ENCODE data around the gene SLC26A9.

Gene SLC26A9

DNA sequence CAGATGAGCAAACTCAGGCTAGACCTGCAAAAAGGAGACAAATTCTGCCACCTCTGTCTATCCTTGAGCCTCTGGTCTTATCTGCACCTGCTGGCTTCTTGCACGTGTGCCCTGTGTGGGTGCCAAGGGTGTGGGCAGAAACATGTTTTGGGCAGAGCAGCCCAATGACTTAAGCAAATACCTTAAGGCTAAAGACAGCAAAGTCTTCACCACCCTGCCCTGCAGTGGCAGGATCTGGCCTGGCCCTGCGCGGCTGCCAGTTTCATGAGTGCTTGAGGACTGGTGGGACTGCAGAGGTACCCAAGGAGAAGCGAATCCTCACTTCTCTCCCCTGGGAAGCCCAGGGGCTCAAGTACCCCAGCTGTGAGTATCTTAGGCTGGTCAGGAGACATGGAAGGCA lies 3.8 kb upstream of the SLC26A9 start:
- Mint-ChIP-seq H3K9me3 (no peaks in the 10 kb centered on the region), H3K27ac (no peak overlapping the region), H3K36me3 (ENCODE audit: low read depth) (no peaks in the 10 kb centered on the region), H3K27me3 (ENCODE audit: low read depth) (peaks cover 25% of the 10 kb centered on the region), H3K4me1 (ENCODE audit: low read depth) (no peaks in the 10 kb centered on the region), H3K4me3 (no peak overlapping the region)

DNA sequence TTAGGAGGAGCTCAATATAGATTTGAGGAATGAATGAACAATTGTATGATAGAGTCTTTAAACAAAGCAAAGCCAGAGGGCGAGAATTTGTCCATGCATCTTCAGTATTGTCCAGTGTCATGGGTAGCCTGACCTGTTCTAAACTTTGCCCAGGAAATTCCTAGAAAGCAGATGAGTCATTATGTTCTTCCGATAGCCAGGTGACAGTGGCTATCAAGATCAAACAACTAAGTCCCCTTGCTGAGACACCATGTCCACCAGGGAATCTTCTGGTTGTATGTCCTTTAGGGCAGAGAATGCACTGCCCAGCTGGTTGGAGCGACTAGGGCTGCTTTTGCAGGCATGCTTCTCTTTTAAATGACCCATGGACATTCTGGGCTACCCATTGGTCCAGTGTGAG lies 1.8 kb upstream of the SLC26A9 start:
- Mint-ChIP-seq H3K27me3 (ENCODE audit: low read depth) (peaks cover 37% of the 10 kb centered on the region), H3K9me3 (no peaks in the 10 kb centered on the region), H3K4me3 (no peak overlapping the region), H3K36me3 (ENCODE audit: low read depth) (no peaks in the 10 kb centered on the region), H3K4me1 (ENCODE audit: low read depth) (no peaks in the 10 kb centered on the region), H3K27ac (no peak overlapping the region)

DNA sequence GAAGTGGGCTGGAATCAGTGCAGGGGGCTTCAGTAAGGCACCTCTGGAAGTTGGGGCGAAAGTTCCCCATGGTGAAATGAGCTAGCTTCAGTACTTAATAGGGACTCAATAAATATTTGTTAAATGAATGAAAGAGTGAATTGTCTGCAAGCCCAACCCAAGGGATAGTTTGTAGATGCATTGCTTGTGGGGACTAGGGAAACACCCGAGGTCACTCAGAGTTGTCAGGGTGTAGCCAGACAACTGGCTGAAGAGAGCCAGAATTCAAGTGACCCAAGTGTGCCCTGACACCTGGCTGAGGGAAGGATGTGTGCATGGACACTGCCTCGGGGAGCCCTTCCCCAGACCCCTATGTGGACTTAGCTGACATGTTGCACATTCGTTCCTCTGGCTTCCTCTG lies 1.3 kb upstream of the SLC26A9 start:
- Mint-ChIP-seq H3K4me1 (ENCODE audit: low read depth) (no peaks in the 10 kb centered on the region), H3K27me3 (ENCODE audit: low read depth) (peaks cover 37% of the 10 kb centered on the region), H3K4me3 (no peak overlapping the region), H3K27ac (no peak overlapping the region), H3K9me3 (no peaks in the 10 kb centered on the region), H3K36me3 (ENCODE audit: low read depth) (no peaks in the 10 kb centered on the region)

DNA sequence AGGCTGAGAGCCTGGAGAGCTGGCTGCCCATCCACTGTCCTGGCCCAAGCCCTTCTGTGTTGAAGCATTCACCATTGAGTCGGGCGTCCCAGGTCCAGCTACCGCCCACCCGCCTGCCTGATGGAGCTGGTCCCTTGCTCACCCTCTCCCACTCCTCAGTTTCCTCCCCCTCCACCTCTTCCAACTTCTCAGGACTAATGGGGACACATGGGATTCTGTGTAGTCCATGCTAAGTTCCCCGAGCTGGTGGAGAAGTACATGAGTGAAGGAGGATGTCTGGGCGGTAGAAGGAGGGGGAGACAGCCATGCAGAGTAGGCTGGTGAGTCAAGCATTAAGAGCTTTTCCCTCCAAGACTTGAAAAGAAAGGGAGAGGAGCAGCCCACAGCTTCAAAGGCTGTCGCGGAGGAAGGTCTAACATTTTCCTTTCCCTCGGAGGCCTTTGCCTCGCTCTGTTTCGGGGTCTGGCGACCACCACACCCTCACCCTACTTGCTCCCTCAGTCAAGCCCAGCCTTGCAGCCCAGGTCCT lies 561 bp downstream of the SLC26A9 start:
- no peaks in the 10 kb centered on the region for H3K36me3 Mint-ChIP-seq (ENCODE audit: low read depth)
- H3K4me1 Mint-ChIP-seq (ENCODE audit: low read depth), result no peaks in the 10 kb centered on the region
- H3K9me3 Mint-ChIP-seq, result no peaks in the 10 kb centered on the region
- H3K4me3 Mint-ChIP-seq, result no peak overlapping the region
- H3K27me3 Mint-ChIP-seq (ENCODE audit: low read depth), result peaks cover 49% of the 10 kb centered on the region
- no peak overlapping the region for H3K27ac Mint-ChIP-seq

DNA sequence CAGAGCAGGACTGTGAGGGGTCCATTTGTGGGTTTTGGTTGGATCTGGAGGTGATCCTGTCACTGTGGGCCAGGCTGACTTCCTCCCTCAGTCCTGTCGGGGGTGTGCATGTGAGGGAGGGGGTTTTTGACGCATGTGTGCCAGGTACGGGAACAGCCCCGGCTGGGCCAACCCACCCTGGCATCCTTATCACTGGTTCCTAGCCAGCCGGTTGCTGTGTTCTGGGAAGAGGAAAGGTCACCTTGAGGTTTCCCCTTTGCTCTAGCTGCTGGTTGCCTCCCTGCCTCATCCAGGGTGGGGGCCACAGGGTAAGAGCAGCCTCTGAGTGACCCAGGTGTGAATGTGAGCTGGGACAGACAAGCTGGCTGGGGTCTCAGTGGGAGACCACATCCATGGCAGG lies 2.5 kb downstream of the SLC26A9 start:
- H3K4me3 Mint-ChIP-seq, result no peak overlapping the region
- peaks cover 43% of the 10 kb centered on the region for H3K27me3 Mint-ChIP-seq (ENCODE audit: low read depth)
- no peaks in the 10 kb centered on the region for H3K4me1 Mint-ChIP-seq (ENCODE audit: low read depth)
- no peaks in the 10 kb centered on the region for H3K36me3 Mint-ChIP-seq (ENCODE audit: low read depth)
- no peak overlapping the region for H3K27ac Mint-ChIP-seq
- no peaks in the 10 kb centered on the region for H3K9me3 Mint-ChIP-seq

DNA sequence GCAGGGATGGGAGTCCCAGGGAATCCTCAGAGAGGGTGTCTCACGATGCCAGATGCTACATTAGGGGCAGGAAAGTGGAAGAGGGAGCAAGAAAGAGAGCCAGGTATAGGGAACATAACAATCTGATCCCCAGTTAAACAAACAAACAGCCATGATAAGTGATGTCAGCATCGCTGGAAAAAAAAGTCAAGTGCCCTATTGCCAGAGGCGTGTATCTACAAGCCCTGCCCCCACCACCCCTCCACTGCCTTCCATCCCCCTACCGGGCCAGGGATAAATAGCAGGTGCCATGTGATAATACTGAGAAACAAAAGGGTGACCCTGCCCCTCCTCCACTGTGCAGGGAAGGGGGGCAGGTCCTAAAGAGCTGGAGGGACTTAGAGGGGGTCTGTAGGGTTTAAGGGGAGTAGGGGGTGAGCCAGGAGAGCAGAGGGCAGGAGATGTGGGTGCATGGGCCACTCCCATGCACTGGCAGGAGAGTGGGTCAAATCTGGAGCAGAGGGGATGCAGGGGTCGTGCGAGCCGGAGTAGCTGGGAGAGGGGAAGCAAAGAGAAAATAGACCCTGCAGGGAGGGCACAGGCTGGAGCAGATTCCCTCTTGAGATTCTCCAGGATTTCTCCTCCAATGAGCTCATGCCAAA lies 3.4 kb downstream of the SLC26A9 start:
- Mint-ChIP-seq H3K4me1 (ENCODE audit: low read depth) (no peaks in the 10 kb centered on the region), H3K27ac (no peak overlapping the region), H3K4me3 (no peak overlapping the region), H3K27me3 (ENCODE audit: low read depth) (peaks cover 42% of the 10 kb centered on the region), H3K36me3 (ENCODE audit: low read depth) (no peaks in the 10 kb centered on the region), H3K9me3 (no peaks in the 10 kb centered on the region)

DNA sequence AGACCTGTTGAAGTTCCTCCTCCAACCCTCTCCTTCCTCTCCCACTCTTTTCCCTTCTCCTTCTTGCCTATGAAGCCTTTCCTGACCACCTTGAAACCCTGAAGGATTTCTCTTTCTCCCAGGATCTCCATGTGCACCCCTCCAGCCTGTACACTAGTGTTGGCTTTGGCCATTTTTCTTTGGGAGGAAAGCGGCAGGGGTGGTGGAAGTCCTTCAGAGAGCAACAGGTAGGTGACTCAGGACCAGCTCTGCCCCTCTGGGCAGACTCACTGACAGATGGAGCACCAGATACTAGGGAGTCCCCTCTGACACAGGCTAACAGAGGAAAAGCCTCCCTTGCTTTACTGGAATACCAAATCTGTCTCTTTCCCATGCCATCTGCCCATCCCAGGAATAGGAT lies 4.6 kb downstream of the SLC26A9 start:
- peaks cover 37% of the 10 kb centered on the region for H3K27me3 Mint-ChIP-seq (ENCODE audit: low read depth)
- no peaks in the 10 kb centered on the region for H3K4me1 Mint-ChIP-seq (ENCODE audit: low read depth)
- H3K9me3 Mint-ChIP-seq, result no peaks in the 10 kb centered on the region
- H3K27ac Mint-ChIP-seq, result no peak overlapping the region
- no peaks in the 10 kb centered on the region for H3K36me3 Mint-ChIP-seq (ENCODE audit: low read depth)
- H3K4me3 Mint-ChIP-seq, result no peak overlapping the region

DNA sequence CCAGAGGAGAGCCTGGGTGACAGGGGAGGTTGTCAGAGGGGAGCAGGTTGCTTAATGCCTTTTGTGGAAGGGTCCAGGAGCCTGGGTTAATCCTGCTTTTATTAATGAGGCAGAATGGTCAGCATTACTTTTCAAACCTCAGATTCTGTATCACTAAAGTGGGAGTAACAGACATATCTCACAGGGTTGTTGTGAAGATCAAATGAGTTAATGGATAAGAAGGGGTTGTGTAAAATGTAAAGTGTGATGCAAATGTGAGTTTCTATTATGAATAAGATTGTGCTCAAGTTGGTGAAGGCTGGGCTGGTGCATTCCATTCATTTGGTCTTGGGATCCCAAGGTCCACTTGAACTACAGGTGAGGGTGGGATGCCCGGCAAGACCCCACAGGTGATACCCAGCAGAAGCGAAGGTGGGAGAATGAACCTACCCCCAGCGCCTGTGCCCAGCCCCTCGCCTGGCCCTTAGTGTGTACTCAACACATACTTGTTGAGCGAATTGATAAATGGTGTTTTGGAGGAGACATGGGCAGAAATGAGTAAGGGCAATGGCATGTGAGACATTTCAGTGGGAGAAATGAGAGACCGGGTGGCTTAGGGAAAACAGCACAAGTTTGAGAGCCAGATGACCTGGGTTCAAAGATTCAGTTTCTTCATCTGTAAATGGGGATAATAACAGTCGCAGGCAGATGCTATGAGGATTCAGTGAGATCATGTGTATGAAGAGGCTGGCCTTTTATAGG lies 6.2 kb downstream of the SLC26A9 start:
- Mint-ChIP-seq H3K27ac (no peak overlapping the region), H3K36me3 (ENCODE audit: low read depth) (no peaks in the 10 kb centered on the region), H3K4me3 (no peak overlapping the region), H3K27me3 (ENCODE audit: low read depth) (peaks cover 37% of the 10 kb centered on the region), H3K4me1 (ENCODE audit: low read depth) (no peaks in the 10 kb centered on the region), H3K9me3 (no peaks in the 10 kb centered on the region)

DNA sequence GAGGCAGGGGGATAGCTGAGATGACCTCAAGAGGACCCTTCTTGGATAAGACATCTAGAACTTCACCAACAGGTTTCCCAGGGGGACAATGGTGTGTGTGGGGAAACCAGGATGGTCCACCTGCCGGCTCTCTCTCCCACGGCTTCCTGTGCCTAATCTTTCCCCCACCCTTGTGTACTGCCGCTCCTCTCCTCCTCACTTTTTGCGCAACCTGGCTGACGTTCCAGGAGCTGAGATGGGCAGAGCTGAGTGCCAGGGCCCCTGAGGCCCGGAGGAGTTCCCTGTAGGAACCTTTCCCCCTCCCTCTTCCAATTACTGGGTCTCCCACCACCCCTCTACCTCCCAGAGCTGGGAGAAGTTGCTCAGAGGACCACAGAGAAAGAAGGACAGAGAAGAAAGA lies 6.9 kb downstream of the SLC26A9 start:
- Mint-ChIP-seq H3K9me3 (no peaks in the 10 kb centered on the region), H3K4me1 (ENCODE audit: low read depth) (no peaks in the 10 kb centered on the region), H3K4me3 (no peak overlapping the region), H3K27me3 (ENCODE audit: low read depth) (peaks cover 31% of the 10 kb centered on the region), H3K36me3 (ENCODE audit: low read depth) (no peaks in the 10 kb centered on the region), H3K27ac (no peak overlapping the region)

DNA sequence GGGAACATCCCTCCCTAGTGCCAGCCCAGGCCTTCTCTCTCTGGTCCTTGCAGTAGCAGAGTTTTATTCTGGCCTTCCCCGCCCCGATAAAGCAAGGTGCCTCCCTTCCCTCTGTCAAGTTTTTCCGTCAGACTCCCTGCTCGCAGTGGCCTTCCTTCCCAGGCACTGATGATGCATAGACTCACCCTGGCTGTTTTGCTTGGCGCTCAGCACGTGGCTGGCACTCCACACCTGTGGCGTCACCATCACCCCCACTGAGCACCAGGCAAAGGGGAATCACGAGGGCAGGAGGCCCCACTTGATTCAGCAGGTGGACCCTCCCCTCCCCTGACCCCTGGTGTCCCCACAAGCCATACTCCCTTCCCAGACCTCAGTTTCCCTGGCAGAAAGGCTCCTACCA lies 7.4 kb downstream of the SLC26A9 start:
- Mint-ChIP-seq H3K4me3 (no peak overlapping the region), H3K27ac (no peak overlapping the region), H3K4me1 (ENCODE audit: low read depth) (no peaks in the 10 kb centered on the region), H3K36me3 (ENCODE audit: low read depth) (no peaks in the 10 kb centered on the region), H3K27me3 (ENCODE audit: low read depth) (peaks cover 33% of the 10 kb centered on the region), H3K9me3 (no peaks in the 10 kb centered on the region)

DNA sequence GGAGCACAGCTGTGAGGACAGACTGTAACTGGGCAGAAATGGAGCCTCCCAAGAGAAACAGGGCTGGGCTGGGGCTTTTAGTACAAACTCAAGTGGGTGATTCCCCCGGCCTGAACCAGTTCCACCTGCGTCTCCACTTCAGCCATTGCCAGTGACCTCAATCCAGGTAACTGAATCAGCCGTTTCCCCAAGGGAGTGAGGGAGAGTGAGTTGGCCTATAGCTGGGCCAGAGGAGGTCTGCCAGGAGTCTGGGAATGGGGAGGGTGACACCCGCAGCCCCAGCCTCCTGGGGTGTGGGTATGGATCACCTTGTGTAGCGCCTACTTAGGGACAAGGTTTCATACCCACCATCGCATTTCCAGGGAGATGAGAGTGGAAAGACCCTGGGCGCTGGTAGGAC lies 8.5 kb downstream of the SLC26A9 start:
- no peaks in the 10 kb centered on the region for H3K9me3 Mint-ChIP-seq
- no peak overlapping the region for H3K27ac Mint-ChIP-seq
- H3K36me3 Mint-ChIP-seq (ENCODE audit: low read depth), result no peaks in the 10 kb centered on the region
- H3K4me1 Mint-ChIP-seq (ENCODE audit: low read depth), result no peaks in the 10 kb centered on the region
- no peak overlapping the region for H3K4me3 Mint-ChIP-seq
- H3K27me3 Mint-ChIP-seq (ENCODE audit: low read depth), result peaks cover 34% of the 10 kb centered on the region

DNA sequence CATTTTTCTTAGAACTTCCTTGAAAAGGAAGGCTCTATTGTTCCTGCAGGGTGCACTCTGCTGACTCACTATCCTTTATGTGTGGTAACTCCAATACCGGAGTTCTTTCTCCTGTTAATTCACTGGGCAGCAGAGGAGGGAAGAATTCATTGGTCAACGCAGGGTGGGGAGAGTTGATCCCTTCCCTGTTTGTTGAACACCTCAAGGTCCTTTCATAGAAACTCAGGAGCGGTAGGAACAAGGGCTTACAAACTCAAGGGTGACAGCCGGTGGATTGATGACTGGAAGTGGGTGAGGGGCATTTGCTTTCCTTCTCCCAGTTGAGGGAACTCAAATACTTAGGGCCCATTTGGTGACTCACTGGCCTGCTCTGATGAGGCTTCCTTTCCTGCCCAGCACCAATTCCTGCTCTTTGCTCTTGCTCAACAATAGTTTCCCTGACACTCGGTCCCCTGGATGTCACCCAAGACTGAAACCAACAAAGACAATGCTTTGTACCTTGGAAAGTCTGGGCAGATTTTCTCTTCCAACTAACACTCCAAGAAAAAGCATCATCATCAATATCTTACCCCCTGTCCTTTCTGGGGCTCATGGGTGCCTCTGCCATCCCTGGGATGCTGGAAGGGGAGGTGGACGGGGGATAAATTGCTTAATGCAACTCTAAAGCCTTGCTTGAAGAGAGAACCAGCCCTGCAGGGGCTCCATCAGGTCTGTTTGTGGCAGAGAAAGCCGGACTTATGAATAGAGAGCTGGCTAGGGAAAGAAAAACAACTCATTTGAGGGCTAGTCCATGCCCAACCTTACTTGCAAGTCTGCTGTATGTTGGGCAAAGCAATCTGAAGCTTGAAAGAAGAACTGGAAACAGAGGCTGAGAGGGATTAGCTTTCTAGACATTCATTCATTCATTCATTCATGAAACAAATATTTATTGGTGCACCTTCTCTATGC lies 9.3 kb downstream of the SLC26A9 start:
- no peaks in the 10 kb centered on the region for H3K9me3 Mint-ChIP-seq
- no peaks in the 10 kb centered on the region for H3K4me1 Mint-ChIP-seq (ENCODE audit: low read depth)
- H3K27me3 Mint-ChIP-seq (ENCODE audit: low read depth), result peaks cover 34% of the 10 kb centered on the region

DNA sequence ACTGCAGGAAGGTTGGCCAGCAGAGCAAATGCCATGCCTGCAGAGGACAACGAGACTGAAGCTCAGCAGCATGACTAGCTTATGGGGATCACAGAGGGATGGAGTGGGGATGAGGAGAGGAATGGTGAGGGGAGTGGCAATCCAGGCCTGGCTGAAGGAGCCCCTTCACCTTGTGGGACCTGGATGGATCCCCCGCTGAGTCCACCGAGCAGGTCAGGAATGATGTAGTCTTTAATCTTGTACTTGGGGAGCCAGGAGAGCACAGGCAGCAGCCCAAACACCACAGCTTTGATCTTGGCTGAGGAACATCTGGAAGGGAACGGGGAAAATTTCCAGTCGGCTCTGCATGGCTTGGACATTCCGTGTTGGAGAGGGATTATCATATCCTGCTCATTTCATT lies 10.5 kb downstream of the SLC26A9 start:
- Mint-ChIP-seq H3K4me3 (no peak overlapping the region), H3K36me3 (ENCODE audit: low read depth) (no peaks in the 10 kb centered on the region), H3K4me1 (ENCODE audit: low read depth) (no peaks in the 10 kb centered on the region), H3K9me3 (no peaks in the 10 kb centered on the region), H3K27me3 (ENCODE audit: low read depth) (peaks cover 22% of the 10 kb centered on the region), H3K27ac (no peak overlapping the region)

More for the DNA sequence above, 9.3 kb downstream of the SLC26A9 start:
- Mint-ChIP-seq H3K4me3 (no peak overlapping the region), H3K36me3 (ENCODE audit: low read depth) (no peaks in the 10 kb centered on the region), H3K27ac (no peak overlapping the region)

DNA sequence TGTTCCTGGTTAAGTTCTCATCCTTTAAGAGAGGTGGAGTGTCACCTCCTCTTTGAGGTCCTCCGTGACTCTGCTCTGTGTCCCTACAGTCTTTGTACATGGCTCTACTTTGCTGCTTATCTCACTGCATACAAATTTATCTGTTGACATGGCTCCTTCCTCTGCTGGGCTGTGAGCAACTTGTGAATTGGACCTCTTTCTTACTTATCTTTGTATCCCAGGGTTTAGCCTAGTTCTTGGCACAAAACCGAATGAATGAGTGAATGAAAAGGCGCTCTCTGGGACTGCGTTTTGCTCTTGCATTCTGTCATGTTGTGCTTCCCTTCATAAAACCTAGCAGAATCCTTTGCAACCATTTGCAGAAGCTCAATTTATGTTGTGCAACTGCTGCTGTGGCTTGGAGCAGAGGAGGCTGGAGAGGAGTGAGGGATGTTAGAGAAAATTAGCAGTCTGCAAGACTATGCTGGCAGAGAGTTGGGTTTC lies 12.4 kb downstream of the SLC26A9 start:
- no peak overlapping the region for H3K4me3 Mint-ChIP-seq
- no peak overlapping the region for H3K27ac Mint-ChIP-seq
- H3K4me1 Mint-ChIP-seq (ENCODE audit: low read depth), result no peaks in the 10 kb centered on the region
- H3K27me3 Mint-ChIP-seq (ENCODE audit: low read depth), result peaks cover 15% of the 10 kb centered on the region
- no peaks in the 10 kb centered on the region for H3K36me3 Mint-ChIP-seq (ENCODE audit: low read depth)
- no peaks in the 10 kb centered on the region for H3K9me3 Mint-ChIP-seq
